GM19099 (cell line): ENCODE data around the gene CACHD1.

Experiments used
- POLR2A ChIP-seq: IDR thresholded peaks from 3 replicates; pipeline ENCODE4 v1.6.1; 2011; ENCODE audit warnings: low read depth; ENCODE audit not compliant: insufficient read length; ENCODE audit errors: extremely low read depth

The CACHD1 gene

DNA sequence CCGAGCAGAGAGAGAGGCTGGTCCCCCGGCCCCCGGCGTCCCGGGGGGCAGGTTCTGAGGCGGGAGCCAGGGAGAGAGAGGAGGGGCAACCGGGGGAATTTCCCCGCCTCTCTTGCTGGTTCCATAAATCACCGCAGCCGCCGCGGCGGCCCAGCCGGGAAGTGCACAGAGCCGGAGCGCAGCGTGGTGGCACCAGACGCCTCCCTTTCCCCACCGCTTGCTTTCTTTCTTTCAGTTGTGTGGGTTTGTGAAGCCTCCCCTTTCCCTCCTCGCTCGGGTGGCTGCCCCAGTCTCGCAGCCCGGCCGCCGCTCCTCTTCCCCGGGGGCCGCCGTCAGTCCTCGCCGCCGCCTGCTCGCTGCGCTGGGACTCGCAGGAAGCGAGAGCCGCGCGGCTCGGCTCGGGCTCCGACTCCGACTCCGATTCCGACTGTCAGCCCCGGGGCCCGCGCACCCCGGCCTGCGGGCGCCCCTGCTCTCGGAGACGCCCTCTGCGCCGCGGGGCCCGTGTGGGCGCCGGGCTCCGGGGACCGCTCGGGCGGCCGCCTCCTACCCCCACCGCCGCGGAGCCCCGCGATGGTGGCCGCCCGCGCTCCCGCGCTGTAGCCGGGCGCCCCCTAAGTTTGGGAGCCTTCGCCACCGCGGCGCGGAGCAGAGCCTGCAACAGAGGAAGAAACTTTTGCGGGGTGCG, at the start of gene CACHD1:
Gene CACHD1, plus strand, starts transcription at position 153 of the 688 bp plus-strand sequence. CDS start 616 bp downstream, outside the sequence.
- no peak for TF ChIP-seq POLR2A

DNA sequence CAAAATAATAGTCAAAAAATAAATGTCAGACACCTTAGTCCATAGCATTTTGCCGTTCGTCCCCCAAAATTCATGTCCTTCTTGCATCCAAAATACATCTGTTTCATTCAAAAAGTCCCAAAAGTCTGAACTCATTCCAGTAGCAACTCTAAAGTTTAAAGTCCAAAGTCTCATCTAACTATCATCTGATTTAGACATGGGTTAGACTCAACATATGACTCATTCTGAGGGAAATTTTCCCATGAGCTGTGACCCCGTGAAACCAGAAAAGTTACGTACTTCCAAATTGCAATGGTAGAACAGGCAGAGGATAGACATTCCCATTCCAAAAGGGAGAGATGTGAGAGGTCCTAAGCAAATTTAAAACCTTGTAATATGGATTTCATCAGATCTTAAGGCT, 48.6 kb upstream of the CACHD1 start:
- no peak for TF ChIP-seq POLR2A

GRCh38 chr1:64423526-64423925, 46.4 kb upstream of the CACHD1 start:
- TF ChIP-seq POLR2A: no peak

GRCh38 chr1:64424412-64424811, 45.5 kb upstream of the CACHD1 start:
- TF ChIP-seq POLR2A: no peak

DNA sequence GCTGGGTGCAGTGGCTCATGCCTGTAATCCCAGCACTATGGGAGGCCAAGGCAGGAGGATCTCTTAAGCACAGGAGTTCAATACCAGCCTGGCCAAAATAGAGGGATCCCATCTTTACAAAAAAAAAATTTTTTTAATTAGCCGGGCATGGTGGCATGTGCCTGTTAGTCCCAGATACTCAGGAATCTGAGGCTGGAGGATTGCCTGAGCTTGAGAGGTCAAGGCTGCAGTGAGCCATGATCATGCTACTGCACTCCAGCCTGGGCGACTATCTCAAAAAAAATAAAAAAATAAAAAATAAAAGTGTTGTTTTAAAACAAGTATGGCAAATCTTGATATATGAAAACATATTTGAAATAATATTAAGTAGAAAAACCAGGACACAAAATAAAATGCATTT, 44.4 kb upstream of the CACHD1 start:
- TF ChIP-seq POLR2A: no peak

DNA sequence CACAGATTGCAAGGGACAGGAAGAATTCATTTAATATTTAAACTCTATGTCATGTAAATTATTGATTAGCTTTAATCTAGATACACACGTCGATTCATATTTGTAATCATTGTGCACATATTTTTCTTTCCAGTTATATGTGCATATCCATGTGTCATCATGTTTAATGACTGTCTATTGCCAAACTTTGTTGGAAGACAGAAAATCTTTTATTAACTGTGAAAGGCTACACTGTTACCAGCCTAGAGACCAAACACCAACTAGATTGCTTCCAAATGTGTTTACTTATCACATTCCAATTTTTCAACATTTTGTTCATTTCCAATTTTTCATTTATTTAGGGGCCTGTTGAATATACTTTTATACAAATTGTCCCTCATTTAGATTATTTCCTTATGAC, 43.2 kb upstream of the CACHD1 start:
- TF ChIP-seq POLR2A: no peak

DNA sequence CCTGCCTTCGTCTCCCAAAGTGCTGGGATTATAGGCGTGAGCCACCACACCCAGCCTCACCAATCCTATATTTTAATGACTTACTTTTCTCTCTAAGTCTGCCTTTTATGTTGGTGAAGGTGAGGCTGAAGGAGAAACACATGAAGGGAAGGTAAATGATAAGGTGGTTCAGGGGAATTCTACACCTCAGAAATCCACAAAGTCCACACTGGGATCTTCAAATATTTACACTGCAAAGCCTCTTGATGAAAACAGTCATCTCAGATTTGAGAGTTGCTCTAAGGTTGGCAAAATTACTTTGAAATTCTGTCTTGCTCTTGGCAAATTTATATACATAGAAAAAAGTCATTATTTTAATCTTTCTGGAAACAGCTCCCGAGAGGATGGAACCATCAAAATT, 42.0 kb upstream of the CACHD1 start:
- no peak for TF ChIP-seq POLR2A

DNA sequence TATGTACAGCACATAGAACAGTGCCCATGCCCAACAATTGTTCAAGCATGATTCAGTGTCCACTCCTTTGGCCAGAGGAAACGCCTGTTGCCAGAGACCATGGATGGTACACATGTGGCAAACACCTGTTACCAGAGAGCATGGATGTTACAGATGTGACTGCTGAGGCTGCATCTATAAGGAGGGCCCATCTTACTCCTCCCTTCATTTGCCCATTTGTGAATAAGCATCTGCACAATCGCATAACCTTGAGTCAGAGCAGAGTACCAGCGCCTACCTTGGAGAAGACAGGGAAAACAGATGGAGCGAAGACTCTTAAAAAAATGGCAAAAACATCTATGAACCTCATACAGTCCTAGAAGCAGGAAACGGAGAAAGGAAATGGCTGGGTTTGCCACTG, 36.6 kb upstream of the CACHD1 start:
- TF ChIP-seq POLR2A: no peak

DNA sequence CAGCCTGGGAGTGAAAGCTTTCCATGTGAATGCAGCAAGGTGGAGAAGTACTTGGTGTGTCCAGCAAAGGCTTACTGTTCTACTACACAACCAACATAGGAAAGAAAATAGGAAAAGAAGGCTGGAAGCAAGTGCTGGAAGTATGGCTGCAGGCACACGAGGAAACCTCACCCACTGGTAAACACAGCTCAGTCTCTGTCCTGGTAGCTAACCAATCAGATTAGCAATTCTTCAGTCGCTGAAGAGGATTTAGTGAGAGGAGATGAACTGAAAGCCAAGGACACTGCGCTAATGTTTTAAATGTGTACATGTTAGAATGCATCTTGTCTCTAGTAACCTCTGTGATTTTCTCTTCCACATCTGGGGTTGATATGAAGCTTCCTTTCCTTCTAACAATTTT, 36.2 kb upstream of the CACHD1 start:
- TF ChIP-seq POLR2A: no peak

- no peak for TF ChIP-seq POLR2A
Observed at GRCh38 chr1:64435000-64435399, 34.9 kb upstream of the CACHD1 start.

GRCh38 chr1:64437453-64437852, 32.5 kb upstream of the CACHD1 start:
- no peak for TF ChIP-seq POLR2A

- no peak for TF ChIP-seq POLR2A
Observed at GRCh38 chr1:64440183-64440826, 29.6 kb upstream of the CACHD1 start.

- no peak for TF ChIP-seq POLR2A
Observed at GRCh38 chr1:64451440-64451839, 18.5 kb upstream of the CACHD1 start.

- TF ChIP-seq POLR2A: no peak
Observed at GRCh38 chr1:64453688-64454087, 16.2 kb upstream of the CACHD1 start.

- TF ChIP-seq POLR2A: no peak
Observed at GRCh38 chr1:64458915-64459314, 11.0 kb upstream of the CACHD1 start.

- TF ChIP-seq POLR2A: no peak
Observed at GRCh38 chr1:64459743-64460142, 10.2 kb upstream of the CACHD1 start.
